WTC11 (cell line): ENCODE measurements around the gene MARK2.

Experiments
- CREB1 ChIP-seq: sonication (generic); formaldehyde crosslinking; IDR thresholded peaks from 2 replicates; pipeline ENCODE4 v1.8.0; 2023; ENCODE audit warnings: mild to moderate bottlenecking, missing genetic modification reagents
- CTCF ChIP-seq: fragments of 200-600 bp; IDR thresholded peaks from 2 replicates; pipeline ENCODE4 v1.8.0; 2022; ENCODE audit warnings: antibody characterized with exemption
- ELF4 ChIP-seq: sonication (generic); formaldehyde crosslinking; IDR thresholded peaks from 2 replicates; pipeline ENCODE4 v1.8.1; 2022; ENCODE audit warnings: low read depth, mild to moderate bottlenecking, moderate library complexity, missing genetic modification reagents
- FOXJ3 ChIP-seq: sonication (generic); formaldehyde crosslinking; IDR thresholded peaks from 2 replicates; pipeline ENCODE4 v1.9.0; 2021; ENCODE audit warnings: missing genetic modification reagents, mild to moderate bottlenecking, borderline replicate concordance
- GRHL2 ChIP-seq: fragments of 250-450 bp; sonication (Bioruptor Pico); IDR thresholded peaks from 2 replicates; pipeline ENCODE4 v1.8.0; 2022; ENCODE audit warnings: mild to moderate bottlenecking, moderate library complexity; ENCODE audit not compliant: insufficient replicate concordance, severe bottlenecking
- JUN ChIP-seq: sonication (generic); formaldehyde crosslinking; IDR thresholded peaks from 2 replicates; pipeline ENCODE4 v1.8.0; 2023; ENCODE audit warnings: mild to moderate bottlenecking, missing genetic modification reagents
- MAX ChIP-seq: sonication (generic); formaldehyde crosslinking; IDR thresholded peaks from 2 replicates; pipeline ENCODE4 v1.8.0; 2022; ENCODE audit warnings: mild to moderate bottlenecking, missing genetic modification reagents
- RORB ChIP-seq: fragments of 250-450 bp; sonication (Bioruptor Pico); IDR thresholded peaks from 2 replicates; pipeline ENCODE4 v1.9.0; 2021; ENCODE audit warnings: mild to moderate bottlenecking
- SMAD3 ChIP-seq: sonication (generic); formaldehyde crosslinking; IDR thresholded peaks from 2 replicates; pipeline ENCODE4 v1.8.0; 2022; ENCODE audit warnings: missing genetic modification reagents, mild to moderate bottlenecking, borderline replicate concordance
- SP1 ChIP-seq: sonication (generic); formaldehyde crosslinking; conservative IDR thresholded peaks from 2 replicates; pipeline ENCODE4 v1.8.1; 2022; ENCODE audit warnings: missing genetic modification reagents
- TEAD4 ChIP-seq: sonication (generic); formaldehyde crosslinking; IDR thresholded peaks from 2 replicates; pipeline ENCODE4 v1.8.0; 2022; ENCODE audit warnings: mild to moderate bottlenecking, missing genetic modification reagents
- USF1 ChIP-seq: sonication (generic); formaldehyde crosslinking; IDR thresholded peaks from 2 replicates; pipeline ENCODE4 v1.8.0; 2022; ENCODE audit warnings: mild to moderate bottlenecking, missing genetic modification reagents
- ZBTB21 ChIP-seq: sonication (generic); formaldehyde crosslinking; IDR thresholded peaks from 2 replicates; pipeline ENCODE4 v1.8.1; 2023; ENCODE audit warnings: mild to moderate bottlenecking, missing genetic modification reagents, borderline replicate concordance
- ZNF232 ChIP-seq: sonication (generic); formaldehyde crosslinking; IDR thresholded peaks from 2 replicates; pipeline ENCODE4 v1.8.0; 2022; ENCODE audit warnings: mild to moderate bottlenecking, missing genetic modification reagents

- TF ChIP-seq ZNF232 (CRISPR knock-in tag) (no peak), CREB1 (no peak), CTCF (no peak), ZBTB21 (CRISPR knock-in tag) (no peak), ELF4 (no peak), SP1 (CRISPR knock-in tag) (no peak), RORB (no peak), JUN (CRISPR knock-in tag) (no peak), GRHL2 (CRISPR knock-in tag) (no peak), FOXJ3 (no peak), MAX (no peak), TEAD4 (no peak), SMAD3 (CRISPR knock-in tag) (no peak), USF1 (no peak)
Measured at GRCh38 chr11:63847363-63847762, 8.5 kb downstream of the MARK2 start.
